CD4-positive, alpha-beta T cell treated with Interleukin-15 for 1 hour (primary cell): ENCODE data around the gene HLA-E.
"Not testable (repeated sequence)": the region's sequence is repeated elsewhere in the genome, so short reads cannot be mapped to it uniquely, and the experiment has no call there.

ENCODE experiments used
- DNase-seq: peaks from one replicate; pipeline ENCODE4 v3.0.0-alpha.2; 2020

HLA-E gene

DNA sequence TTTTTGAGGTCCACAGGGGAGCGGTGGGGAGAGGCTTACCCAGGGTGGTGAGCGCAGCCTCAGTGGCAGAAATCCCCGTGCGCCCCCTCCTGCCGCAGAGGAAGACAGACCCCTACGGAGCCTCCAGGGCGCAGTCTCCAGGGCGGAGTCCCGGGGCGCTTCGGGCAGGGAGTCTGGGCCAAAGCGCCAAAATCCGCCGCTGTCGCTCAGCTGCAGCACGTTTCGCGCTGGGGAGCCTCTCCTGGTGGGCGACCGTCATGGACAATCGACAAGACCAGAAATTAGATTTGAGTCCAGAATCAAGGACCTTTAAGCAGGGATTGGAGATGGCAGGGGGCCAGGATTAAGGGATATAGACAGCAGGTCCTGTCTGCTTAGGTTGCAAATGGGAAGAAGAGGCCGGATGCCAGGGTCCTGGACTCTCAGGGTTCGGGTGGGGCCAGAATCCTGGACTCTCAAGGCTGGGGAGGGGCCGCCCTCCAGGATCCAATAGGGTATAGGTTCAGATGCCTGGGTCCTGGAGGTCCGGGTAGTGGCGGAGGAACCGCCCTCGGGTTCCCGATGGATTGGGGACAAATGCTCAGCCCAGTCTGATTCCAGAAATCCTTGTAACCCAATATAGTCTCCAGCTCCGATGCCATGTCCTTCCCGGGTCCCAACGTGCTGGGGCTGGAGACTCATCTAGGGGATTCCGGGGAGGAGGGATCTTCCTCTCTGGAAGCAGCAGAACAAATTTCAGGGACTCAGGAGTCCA, 7.9 kb upstream of the HLA-E start:
- no peak for DNase-seq

DNA sequence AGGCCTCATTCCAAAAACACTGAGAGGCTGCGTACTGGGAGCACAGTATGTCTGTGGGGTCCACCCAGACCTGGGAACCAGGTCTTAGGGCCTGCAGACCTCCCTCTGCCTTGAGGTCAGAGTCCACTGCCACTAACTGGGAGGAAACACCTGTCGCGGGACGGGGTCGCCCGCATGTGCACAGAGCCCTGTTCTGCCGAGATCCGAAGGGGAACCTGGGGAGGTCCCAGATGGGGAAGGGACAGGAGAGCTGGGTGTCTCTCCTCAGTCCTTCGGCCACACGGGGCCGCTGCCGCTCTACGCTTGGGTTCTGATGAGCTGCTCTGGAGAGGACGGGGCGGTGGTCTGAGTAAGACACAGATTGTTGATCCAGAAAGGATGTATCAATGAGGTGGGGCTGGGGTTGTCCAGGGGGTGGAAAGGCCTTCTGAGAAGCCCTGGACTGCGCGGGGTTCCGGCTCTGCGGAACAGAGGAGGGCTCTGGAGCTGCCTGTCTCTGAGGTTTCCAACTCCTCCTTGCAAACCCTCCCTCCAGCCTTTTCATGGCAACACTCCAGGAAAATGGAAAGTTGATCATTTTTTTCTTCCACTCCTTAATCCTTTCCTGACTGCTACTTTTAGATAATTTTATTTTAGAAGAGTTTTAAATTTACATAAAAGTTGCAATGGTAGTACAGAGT, 7.2 kb upstream of the HLA-E start:
- peak; percentile 86 for DNase-seq

GRCh38 chr6:30483677-30484279, 5.5 kb upstream of the HLA-E start:
- DNase-seq, result no peak

DNA sequence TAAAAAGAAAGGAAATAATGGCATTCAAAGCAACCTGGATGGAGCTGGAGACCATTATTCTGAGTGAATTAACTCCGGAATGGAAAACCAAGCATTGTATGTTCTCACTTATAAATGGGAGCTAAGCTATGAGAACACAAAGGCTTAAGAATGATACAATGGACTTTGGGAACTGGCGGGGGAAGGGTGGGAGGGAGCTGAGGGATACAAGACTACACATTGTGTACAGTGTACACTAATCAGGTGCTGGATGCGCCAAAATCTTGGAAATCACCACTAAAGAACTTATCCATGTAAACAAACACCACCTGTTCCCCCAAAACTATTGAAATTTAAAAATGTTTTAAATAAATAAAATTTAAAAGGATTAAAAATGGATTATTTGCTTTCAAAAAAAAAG, 4.1 kb upstream of the HLA-E start:
- DNase-seq, result no peak

- no peak for DNase-seq
Observed at GRCh38 chr6:30487926-30488325, 1.4 kb upstream of the HLA-E start.

DNA sequence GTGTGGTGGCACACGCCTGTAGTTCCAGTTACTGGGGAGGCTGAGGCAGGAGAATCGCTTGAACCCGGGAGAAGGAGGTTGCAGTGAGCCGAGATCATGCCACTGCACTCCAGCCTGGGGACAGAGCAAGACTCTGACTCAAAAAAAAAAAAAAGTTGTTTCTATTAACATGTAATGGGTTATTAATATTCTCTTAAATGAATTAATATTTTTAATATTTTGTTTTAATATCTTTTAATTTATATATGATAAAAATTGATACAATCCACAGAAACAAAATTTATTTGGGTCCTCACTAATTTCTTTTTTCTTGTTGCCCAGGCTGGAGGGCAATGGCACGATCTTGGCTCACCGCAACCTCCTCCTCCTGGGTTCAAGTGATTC, 620 bp upstream of the HLA-E start:
- DNase-seq, result not testable (repeated sequence)

GRCh38 chr6:30490026-30490876, 942 bp downstream of the HLA-E start:
- DNase-seq, result peak; percentile 82

- not testable (repeated sequence) for DNase-seq
Observed at GRCh38 chr6:30491291-30491953, 2.1 kb downstream of the HLA-E start.

- DNase-seq, result no peak
Observed at GRCh38 chr6:30491991-30492952, 3.0 kb downstream of the HLA-E start.

- DNase-seq, result peak; percentile 52
Observed at GRCh38 chr6:30493643-30494250, 4.4 kb downstream of the HLA-E start.

DNA sequence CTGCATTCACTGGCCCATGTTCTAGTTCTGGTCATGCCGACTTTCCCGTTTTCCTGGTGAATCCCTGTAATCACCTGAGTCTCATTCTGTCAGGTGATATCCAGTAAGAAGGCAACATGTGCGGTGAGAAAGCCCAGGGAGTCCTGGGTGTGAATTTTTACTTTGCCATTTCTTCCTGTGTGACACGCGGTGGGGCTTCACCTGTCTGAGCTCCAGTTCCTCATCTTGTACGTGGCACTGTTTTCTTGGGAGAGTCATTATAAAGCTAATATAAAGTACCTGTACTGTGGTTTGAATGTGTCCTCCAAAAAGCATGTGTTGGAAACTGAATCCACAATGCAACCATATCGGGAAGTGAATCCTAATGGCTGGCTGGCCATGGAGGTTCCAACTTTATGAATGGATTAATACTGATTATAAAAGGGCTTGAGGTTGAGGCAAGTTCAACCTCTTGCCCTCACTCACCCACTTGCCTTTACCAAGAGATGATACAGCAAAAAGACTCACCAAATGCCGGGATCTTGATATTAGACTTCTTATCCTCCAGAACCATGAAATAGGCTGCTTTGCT, 5.1 kb downstream of the HLA-E start:
- no peak for DNase-seq

DNA sequence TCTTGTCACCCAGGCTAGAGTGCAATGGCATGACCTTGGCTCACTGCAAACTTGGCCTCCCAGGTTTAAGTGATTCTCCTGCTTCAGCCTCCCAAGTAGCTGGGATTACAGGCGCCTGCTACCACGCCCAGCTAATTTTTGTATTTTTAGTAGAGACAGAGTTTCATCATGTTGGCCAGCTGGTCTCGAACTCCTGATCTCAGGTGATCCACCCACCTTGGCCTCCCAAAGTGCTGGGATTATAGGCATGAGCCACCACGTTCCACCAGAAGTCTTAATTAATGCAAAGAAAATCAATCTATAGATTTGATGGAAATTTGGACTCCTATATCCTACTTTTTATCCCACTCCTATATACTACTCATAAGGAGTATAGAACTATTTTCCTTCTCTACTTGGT, 5.8 kb downstream of the HLA-E start:
- DNase-seq, result not testable (repeated sequence)

DNA sequence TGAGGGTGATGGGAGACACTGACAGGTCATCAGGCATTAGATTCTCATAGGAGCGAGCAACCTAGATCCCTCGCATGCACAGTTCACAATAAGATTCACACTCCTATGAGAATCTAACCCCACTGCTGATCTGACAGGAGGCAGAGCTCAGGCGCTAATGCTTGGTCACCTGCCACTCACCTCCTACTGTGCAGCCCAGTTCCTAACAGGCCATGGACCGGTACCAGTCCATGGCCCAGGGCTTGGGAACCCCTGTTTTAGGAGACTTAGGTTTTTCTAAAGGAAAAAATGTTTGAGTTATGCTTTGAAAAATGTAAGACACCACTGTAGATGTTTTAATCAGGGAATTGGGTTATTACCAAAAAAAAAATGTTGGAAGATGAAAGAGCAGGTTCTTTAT, 6.7 kb downstream of the HLA-E start:
- no peak for DNase-seq

DNA sequence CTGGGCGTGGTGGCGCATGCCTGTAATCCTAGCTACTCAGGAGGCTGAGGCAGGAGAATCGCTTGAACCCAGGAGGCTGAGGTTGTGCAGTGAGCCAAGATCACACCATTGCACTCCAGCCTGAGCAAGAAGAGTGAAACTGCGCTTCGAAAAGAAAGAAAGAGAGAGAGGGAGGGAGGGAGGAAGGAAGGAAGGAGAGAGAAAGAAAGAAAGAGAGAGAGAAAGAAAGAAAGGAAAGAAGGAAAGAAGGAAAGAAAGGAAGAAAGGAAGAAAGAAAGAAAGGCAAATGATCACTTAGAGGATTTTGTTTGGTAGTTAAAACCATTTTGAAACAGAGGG, 7.9 kb downstream of the HLA-E start:
- not testable (repeated sequence) for DNase-seq

GRCh38 chr6:30497714-30498113, 8.4 kb downstream of the HLA-E start:
- no peak for DNase-seq

GRCh38 chr6:30498705-30499104, 9.4 kb downstream of the HLA-E start:
- not testable (repeated sequence) for DNase-seq

DNA sequence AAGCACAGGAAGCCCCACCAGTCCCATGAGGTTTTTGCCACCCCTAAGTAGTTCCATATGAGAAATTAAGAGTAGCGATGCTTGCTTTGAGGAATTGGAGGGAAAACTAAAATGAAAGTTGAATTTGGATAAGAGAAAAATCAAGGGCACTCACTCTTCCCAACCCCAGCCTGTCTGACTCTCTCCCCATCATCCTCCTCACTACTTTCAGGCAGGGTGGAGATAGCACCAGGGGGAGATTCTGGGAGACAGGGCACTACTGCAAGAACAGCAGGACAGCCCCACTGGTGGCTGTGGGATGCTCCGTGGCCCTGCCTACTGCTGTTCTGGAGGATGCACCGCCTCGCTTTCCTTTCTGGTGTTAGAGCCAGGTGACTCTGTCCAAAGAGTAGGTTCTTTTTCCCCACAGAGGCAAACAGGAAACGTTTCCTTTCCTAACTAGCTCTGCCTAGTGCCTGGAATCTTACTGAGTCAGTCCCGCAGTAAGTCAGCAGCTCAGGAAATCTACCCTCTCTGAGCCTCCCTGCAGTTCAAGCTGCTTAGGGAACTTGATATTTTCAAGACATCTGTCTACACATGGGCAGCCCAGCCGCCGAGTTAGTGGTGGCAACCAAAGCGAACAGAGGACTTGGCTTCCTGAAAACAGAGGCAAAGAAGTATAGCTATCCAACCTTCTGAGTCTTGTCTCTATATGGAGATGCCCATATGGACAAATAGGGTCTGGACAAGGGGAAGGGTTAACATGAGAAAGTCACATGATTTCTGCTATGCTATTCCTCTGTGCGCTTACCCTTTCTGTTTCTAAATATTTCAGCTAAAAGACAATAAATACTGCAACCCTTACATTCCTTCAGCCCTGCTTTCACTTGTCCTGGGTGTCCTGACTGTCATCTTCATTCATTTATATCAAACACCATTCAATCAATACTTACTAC, 11.4 kb downstream of the HLA-E start:
- DNase-seq, result no peak

- no peak for DNase-seq
Observed at GRCh38 chr6:30507849-30508827, 18.8 kb downstream of the HLA-E start.
